B cell (primary cell): Measurements from ENCODE around the gene PROM2. TPM values are rescaled to one million over a fixed set of nuclear protein-coding genes. Genes with fewer than 3 reads are reported as not detected.

Experiments used
- ATAC-seq: fragments of 200-7000 bp; cut with Tn5 transposase; one replicate; pipeline ENCODE4 v1.10.0; 2021; ENCODE audit warnings: low read depth, mild to moderate bottlenecking, moderate number of reproducible peaks, moderate library complexity
- CTCF ChIA-PET: fragments of 350-600 bp; sonication (Branson Sonifier 250); formaldehyde crosslinking; loops from one replicate; lab custom pipeline; 2021; ENCODE audit warnings: antibody characterized with exemption, inconsistent platforms; lab: Charles Lee
- POLR2A ChIA-PET: fragments of 350-600 bp; sonication (Branson Sonifier 250); formaldehyde crosslinking; loops from one replicate; lab custom pipeline; 2021; ENCODE audit warnings: antibody characterized with exemption; lab: Charles Lee
- DNase-seq: peaks from one replicate; pipeline ENCODE4 v3.0.0; 2013
- H2AFZ ChIP-seq: 2 replicates; pipeline ENCODE4 v1.6.1; 2012; ENCODE audit warnings: mild to moderate bottlenecking, low read depth, low read length; ENCODE audit not compliant: insufficient read depth, poor library complexity, severe bottlenecking
- H3K27ac ChIP-seq, 2 donors: 1 replicate in 1 of 2; 2 replicates in 1 of 2; pipeline ENCODE4 v1.5.1; 2012 to 2013; ENCODE audit warnings: low read length in 2 of 2, mild to moderate bottlenecking in 2 of 2, moderate library complexity in 1 of 2
- H3K27me3 ChIP-seq, 4 experiments: fragments of 200-600 bp in 1 of 4; sonication (generic) in 1 of 4; replicated peaks in 1 of 4; 1 replicate in 2 of 4; 2 replicates in 2 of 4; pipeline versions ENCODE4 v1.6.1 to v1.7.0; 2013 to 2016; ENCODE audit warnings: low read length in 3 of 4, mild to moderate bottlenecking in 2 of 4, mixed read lengths in 1 of 4, moderate library complexity in 1 of 4; ENCODE audit not compliant: insufficient read depth in 4 of 4, control insufficient read depth in 3 of 4; ENCODE audit errors: control extremely low read depth in 1 of 4
- H3K36me3 ChIP-seq, 2 experiments: replicated peaks in 1 of 2; 1 replicate in 1 of 2; 2 replicates in 1 of 2; pipeline versions ENCODE4 v1.6.1 to v1.7.1; 2013; ENCODE audit warnings: low read length in 1 of 2; ENCODE audit not compliant: insufficient read depth in 2 of 2, control insufficient read depth in 1 of 2; ENCODE audit errors: control extremely low read depth in 1 of 2, extremely low read depth in 1 of 2
- H3K4me1 ChIP-seq, 2 donors: fragments of 200-600 bp in 1 of 2; sonication (generic) in 1 of 2; 1 replicate in 1 of 2; 2 replicates in 1 of 2; pipeline versions ENCODE4 v1.5.1 to v1.6.1; 2013 to 2017; ENCODE audit warnings: low read length in 2 of 2; ENCODE audit not compliant: control insufficient read depth in 2 of 2, insufficient read depth in 2 of 2
- H3K4me2 ChIP-seq: replicated peaks from 2 replicates; pipeline ENCODE3; 2012; ENCODE audit warnings: mild to moderate bottlenecking, low read depth, low read length; ENCODE audit not compliant: poor library complexity, severe bottlenecking
- H3K4me3 ChIP-seq, 5 experiments: fragments of 200-600 bp in 1 of 5; sonication (generic) in 1 of 5; 1 replicate in 3 of 5; 2 replicates in 2 of 5; pipeline versions ENCODE4 v1.5.1 to v1.7.0; 2011 to 2016; ENCODE audit warnings: low read length in 4 of 5, mild to moderate bottlenecking in 4 of 5, low read depth in 2 of 5, control low read depth in 1 of 5, moderate library complexity in 1 of 5; ENCODE audit not compliant: insufficient read depth in 1 of 5; ENCODE audit errors: control extremely low read depth in 1 of 5, extremely low read depth in 1 of 5
- H3K79me2 ChIP-seq: fragments of 200-600 bp; sonication (generic); one replicate; pipeline ENCODE4 v1.6.0; 2016; ENCODE audit warnings: low read length; ENCODE audit not compliant: control insufficient read depth, insufficient read depth
- H3K9ac ChIP-seq: fragments of 200-600 bp; sonication (generic); 2 replicates; pipeline ENCODE4 v1.6.1; 2017; ENCODE audit warnings: mild to moderate bottlenecking, low read length, moderate library complexity
- H3K9me3 ChIP-seq, 3 donors: one replicate each; pipeline versions ENCODE4 v1.6.1 to v1.7.1; 2013; ENCODE audit warnings: low read length in 2 of 3; ENCODE audit not compliant: control insufficient read depth in 2 of 3, insufficient read depth in 1 of 3; ENCODE audit errors: control extremely low read depth in 1 of 3
- H4K20me1 ChIP-seq: 2 replicates; pipeline ENCODE4 v1.6.0; 2012; ENCODE audit warnings: mild to moderate bottlenecking, low read length; ENCODE audit not compliant: insufficient read depth, control insufficient read depth, poor library complexity, severe bottlenecking
- H3K27ac Mint-ChIP-seq: one replicate; pipeline ENCODE4 v1.8.0; 2021; ENCODE audit warnings: mixed read lengths
- H3K27me3 Mint-ChIP-seq: one replicate; pipeline ENCODE4 v1.8.0; 2021; ENCODE audit warnings: mixed read lengths
- H3K4me1 Mint-ChIP-seq: one replicate; pipeline ENCODE4 v1.8.0; 2021; ENCODE audit warnings: mixed read lengths
- H3K4me3 Mint-ChIP-seq: one replicate; pipeline ENCODE4 v1.8.0; 2021; ENCODE audit warnings: mixed read lengths
- H3K9me3 Mint-ChIP-seq: one replicate; pipeline ENCODE4 v1.8.0; 2022; ENCODE audit warnings: mixed read lengths; ENCODE audit not compliant: insufficient read depth
- CTCF ChIP-seq: fragments of 200-600 bp; IDR thresholded peaks from one replicate; pipeline ENCODE4 v1.8.0; 2022; ENCODE audit warnings: antibody characterized with exemption, mild to moderate bottlenecking
- EZH2 ChIP-seq: IDR thresholded peaks from 2 replicates; pipeline ENCODE4 v1.6.1; 2012; ENCODE audit warnings: borderline replicate concordance, low read depth, mild to moderate bottlenecking, moderate library complexity, low read length; ENCODE audit not compliant: insufficient read depth, poor library complexity, severe bottlenecking
- WGBS: methylation state at CpG from one replicate; pipeline ENCODE4 v1.1.5; 2013; ENCODE audit warnings: missing lambda C conversion rate; ENCODE audit not compliant: insufficient coverage; 5-methylcytosine and 5-hydroxymethylcytosine counted together
- intact Hi-C: fragments of 100-400 bp; cut with micrococcal nuclease; formaldehyde crosslinking; loops from one replicate; pipeline ENCODE4 v1.10.0; 2022
- polyA plus RNA-seq: library from polyadenylated mRNA; depleted of rRNA; stranded (reverse); fragments of >200 nt; gene quantifications from 2 replicates; pipeline ENCODE4 v1.2.3, GENCODE V29; 2012
- total RNA-seq, 2 donors: library from RNA; stranded (reverse); fragments of 120-200 nt in 1 of 2; gene quantifications; 1 replicate in 1 of 2; 2 replicates in 1 of 2; pipeline versions ENCODE4 v1.2.3 to v1.2.4, GENCODE V29; 2013 to 2022

The PROM2 gene
- total and polyA plus RNA-seq, 2 donors (not counting 1 experiment from before 2014, with no cell fraction given), result 0.67 to 1.3 TPM

GRCh38 chr2:95232232-95232631 lies 42.0 kb upstream of the PROM2 start:
- H3K4me3 Mint-ChIP-seq, result no peak overlapping the region
- Histone ChIP-seq H4K20me1 (no peaks in the 10 kb centered on the region), H3K27me3 (no peaks in the 10 kb centered on the region), H3K79me2 (no peaks in the 10 kb centered on the region), H3K27ac (no peak overlapping the region), H3K4me1 (no peaks in the 10 kb centered on the region), H3K4me2 (no peak overlapping the region), H3K9ac (no peak overlapping the region), H3K36me3 (no peaks in the 10 kb centered on the region), H2AFZ (no peak overlapping the region), H3K9me3 (peaks cover 0 to 43% (median 0%) of the 10 kb centered on the region in 3 donors), H3K4me3 (no peak overlapping the region)
- intact Hi-C loops, result no loop called here
- H3K9me3 Mint-ChIP-seq, result peaks cover 3% of the 10 kb centered on the region
- H3K4me1 Mint-ChIP-seq, result no peaks in the 10 kb centered on the region
- H3K27ac Mint-ChIP-seq, result no peak overlapping the region
- no peak for ATAC-seq
- DNase-seq, result no peak
- CTCF ChIA-PET, result interaction anchor here (1.1 to 1.3 kb wide), 2 partner anchors 20 to 113 kb away, joined by 3 read pairs; no protein-coding TSS in a partner anchor
- TF ChIP-seq EZH2 (no peak), CTCF (no peak)
- WGBS, result no CpG with 5 or more reads among the region's 1 CpG
- POLR2A ChIA-PET, result no interaction called here
- H3K27me3 Mint-ChIP-seq, result peaks cover 4% of the 10 kb centered on the region

GRCh38 chr2:95234286-95234785 lies 39.9 kb upstream of the PROM2 start:
- Histone ChIP-seq H3K36me3 (no peaks in the 10 kb centered on the region), H3K4me3 (no peak overlapping the region), H2AFZ (no peak overlapping the region), H3K4me2 (no peak overlapping the region), H3K27ac (no peak overlapping the region), H3K79me2 (no peaks in the 10 kb centered on the region), H4K20me1 (no peaks in the 10 kb centered on the region), H3K9ac (no peak overlapping the region), H3K4me1 (no peaks in the 10 kb centered on the region), H3K27me3 (no peaks in the 10 kb centered on the region), H3K9me3 (peaks cover 0 to 38% (median 2%) of the 10 kb centered on the region in 3 donors)
- ATAC-seq, result no peak
- WGBS, result 90% methylated on average over 2 of the region's 5 CpGs
- DNase-seq, result no peak
- no peak for TF ChIP-seq EZH2
- no peak for TF ChIP-seq CTCF
- ChIA-PET CTCF (no interaction called here), POLR2A (no interaction called here)
- intact Hi-C loops, result no loop called here
- Mint-ChIP-seq H3K27ac (no peak overlapping the region), H3K4me3 (no peak overlapping the region), H3K27me3 (peaks cover 4% of the 10 kb centered on the region), H3K4me1 (no peaks in the 10 kb centered on the region), H3K9me3 (peaks cover 8% of the 10 kb centered on the region)
